Measurements from ENCODE around the gene SKA2. TPM values are rescaled to one million over a fixed set of nuclear protein-coding genes. Genes with fewer than 3 reads are reported as not detected.
"Not testable (repeated sequence)": the region's sequence is repeated elsewhere in the genome, so short reads cannot be mapped to it uniquely, and the experiment has no call there.

The SKA2 gene
- total RNA-seq, 2 donors from 2014 or later: 5.6 to 10.9 TPM

DNA sequence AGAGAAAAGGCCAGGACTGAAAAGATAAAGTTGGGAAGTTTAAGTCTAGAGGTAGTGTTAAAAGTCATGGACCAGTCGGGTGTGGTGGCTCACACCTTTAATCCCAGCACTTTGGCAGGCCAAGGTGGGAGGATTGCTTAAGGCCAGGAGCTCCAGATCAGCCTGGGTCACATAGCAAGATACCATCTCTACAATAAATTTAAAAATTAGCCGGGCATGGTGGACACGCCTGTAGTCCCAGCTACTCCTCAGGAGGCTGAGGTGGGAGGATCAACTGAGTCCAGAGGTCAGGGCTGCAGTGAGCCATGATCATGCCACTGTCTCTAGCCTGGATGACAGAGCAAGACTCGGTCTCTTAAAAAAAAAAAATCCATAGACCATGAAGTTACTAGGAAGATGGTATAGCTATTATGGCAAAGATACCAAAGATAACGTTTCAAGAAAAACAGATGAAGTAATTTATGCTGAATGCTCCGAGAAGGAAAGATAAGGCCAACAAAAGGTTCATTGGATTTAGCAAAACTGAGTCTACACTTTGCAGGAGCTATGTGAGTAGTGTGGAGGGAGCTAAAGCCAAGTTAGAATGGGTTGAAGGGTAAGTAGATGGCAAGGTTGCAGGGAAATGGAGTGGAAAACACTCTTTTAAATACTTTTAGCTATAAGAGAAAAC is 60.0 kb downstream of the SKA2 start:
- TF ChIP-seq POLR2A (IDR thresholded peaks at IDR 0.05): no peak
- TF ChIP-seq, protein P1, sequence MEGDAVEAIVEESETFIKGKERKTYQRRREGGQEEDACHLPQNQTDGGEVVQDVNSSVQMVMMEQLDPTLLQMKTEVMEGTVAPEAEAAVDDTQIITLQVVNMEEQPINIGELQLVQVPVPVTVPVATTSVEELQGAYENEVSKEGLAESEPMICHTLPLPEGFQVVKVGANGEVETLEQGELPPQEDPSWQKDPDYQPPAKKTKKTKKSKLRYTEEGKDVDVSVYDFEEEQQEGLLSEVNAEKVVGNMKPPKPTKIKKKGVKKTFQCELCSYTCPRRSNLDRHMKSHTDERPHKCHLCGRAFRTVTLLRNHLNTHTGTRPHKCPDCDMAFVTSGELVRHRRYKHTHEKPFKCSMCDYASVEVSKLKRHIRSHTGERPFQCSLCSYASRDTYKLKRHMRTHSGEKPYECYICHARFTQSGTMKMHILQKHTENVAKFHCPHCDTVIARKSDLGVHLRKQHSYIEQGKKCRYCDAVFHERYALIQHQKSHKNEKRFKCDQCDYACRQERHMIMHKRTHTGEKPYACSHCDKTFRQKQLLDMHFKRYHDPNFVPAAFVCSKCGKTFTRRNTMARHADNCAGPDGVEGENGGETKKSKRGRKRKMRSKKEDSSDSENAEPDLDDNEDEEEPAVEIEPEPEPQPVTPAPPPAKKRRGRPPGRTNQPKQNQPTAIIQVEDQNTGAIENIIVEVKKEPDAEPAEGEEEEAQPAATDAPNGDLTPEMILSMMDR (IDR thresholded peaks at IDR 0.05): no peak
- H3K27ac ChIP-seq: no peak overlapping the region
- intact Hi-C loops (cut with DNase I): no loop called here
- no peaks in the 10 kb centered on the region for H3K9me3 ChIP-seq
- no peak for ATAC-seq
- peaks cover 7% of the 10 kb centered on the region for H3K4me1 ChIP-seq
- no peak for DNase-seq
- H3K4me3 ChIP-seq: no peak overlapping the region
- H3K36me3 ChIP-seq (replicated peaks in 1 of 2; ENCODE audit: insufficient read depth in 1 of 2, low read depth in 2 of 2): no peaks in the 10 kb centered on the region
- H3K27me3 ChIP-seq: no peaks in the 10 kb centered on the region
- WGBS, 2 donors: 83 to 86% methylated on average over 6 of the region's 6 CpGs

DNA sequence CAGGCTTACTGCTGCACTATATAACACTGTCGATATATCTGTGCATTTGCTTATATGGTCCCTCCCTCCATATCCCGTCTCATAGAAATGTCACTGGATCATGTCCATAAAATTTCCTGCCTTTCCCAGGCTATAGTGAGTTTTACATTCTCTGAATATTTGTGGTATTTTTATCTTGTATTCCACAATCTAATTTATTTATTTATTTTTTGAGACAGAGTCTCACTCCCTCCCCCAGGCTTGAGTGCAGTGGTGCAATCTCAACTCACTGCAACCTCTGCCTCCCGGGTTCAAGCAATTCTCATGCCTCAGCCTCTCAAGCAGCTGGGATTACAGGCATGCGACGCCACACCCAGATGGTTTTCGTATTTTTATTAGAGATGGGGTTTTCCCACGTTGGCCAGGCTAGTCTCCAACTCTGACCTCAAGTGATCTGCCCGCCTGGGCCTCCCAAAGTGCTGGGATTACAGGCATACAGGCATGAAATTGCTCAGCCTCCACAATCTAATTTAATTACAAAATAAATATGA is 61.2 kb downstream of the SKA2 start:
- 60 to 66% methylated on average over 8 of the region's 8 CpGs for WGBS, 2 donors
- H3K4me3 ChIP-seq: no peak overlapping the region

DNA sequence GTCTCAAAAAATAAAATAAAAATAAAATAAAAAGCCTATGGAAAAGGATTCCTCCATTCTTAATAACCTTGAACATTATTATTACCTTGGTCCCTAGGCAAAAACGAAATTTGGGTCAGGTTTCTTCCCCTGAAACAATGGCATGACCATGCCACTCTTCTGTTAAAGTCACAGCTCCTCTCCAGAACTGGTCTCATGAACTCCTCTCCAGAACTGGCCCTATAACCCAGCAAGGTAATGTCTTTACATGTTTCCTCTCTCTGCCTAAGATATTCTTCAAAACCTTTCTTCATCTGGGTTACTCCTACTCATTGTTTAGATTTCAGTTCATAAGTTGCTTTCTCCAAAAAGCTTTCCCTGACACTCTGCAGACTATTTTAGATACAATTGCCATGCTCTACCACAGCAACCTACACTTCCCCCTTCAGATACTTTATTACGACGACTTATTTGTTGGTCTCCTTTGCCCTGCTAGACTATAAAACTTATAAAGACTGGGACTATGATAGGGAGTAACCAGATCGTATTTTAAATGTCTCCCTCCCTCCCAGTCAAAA is 61.8 kb downstream of the SKA2 start:
- H3K36me3 ChIP-seq (replicated peaks in 1 of 2; ENCODE audit: insufficient read depth in 1 of 2, low read depth in 2 of 2): peaks cover 0 to 2% of the 10 kb centered on the region in 2 donors
- intact Hi-C loops (cut with DNase I): no loop called here
- TF ChIP-seq POLR2A (IDR thresholded peaks at IDR 0.05): no peak
- ATAC-seq (no peak), DNase-seq (no peak)
- H3K4me3 ChIP-seq: no peak overlapping the region
- H3K9me3 ChIP-seq: no peaks in the 10 kb centered on the region
- WGBS, 2 donors: 54 to 67% methylated on average over 4 of the region's 4 CpGs
- H3K27ac ChIP-seq: peak overlapping the region in 2 of 4 donors; percentile 44 to 53
- H3K4me1 ChIP-seq: peaks cover 7% of the 10 kb centered on the region
- H3K27me3 ChIP-seq: no peaks in the 10 kb centered on the region

More for the DNA sequence above, 61.2 kb downstream of the SKA2 start:
- Histone ChIP-seq H3K4me1 (peaks cover 7% of the 10 kb centered on the region), H3K27me3 (no peaks in the 10 kb centered on the region), H3K9me3 (no peaks in the 10 kb centered on the region), H3K27ac (peak overlapping the region in 3 of 4 donors; percentile 4 to 53 (median 44)), H3K36me3 (replicated peaks in 1 of 2; ENCODE audit: insufficient read depth in 1 of 2, low read depth in 2 of 2) (peaks cover 0 to 2% of the 10 kb centered on the region in 2 donors)
- TF ChIP-seq, protein P1 (IDR thresholded peaks at IDR 0.05): no peak
- TF ChIP-seq POLR2A (IDR thresholded peaks at IDR 0.05): no peak
- peak; percentile 14 to 37 (median 25) for DNase-seq
- ATAC-seq: peak; percentile 45
- intact Hi-C loops (cut with DNase I): no loop called here

GRCh38 chr17:59090593-59090992 is 64.4 kb downstream of the SKA2 start:
- H3K9me3 ChIP-seq; H3K27me3 ChIP-seq; H3K4me3 ChIP-seq; H3K36me3 ChIP-seq (replicated peaks in 1 of 2; ENCODE audit: insufficient read depth in 1 of 2, low read depth in 2 of 2); ATAC-seq; DNase-seq; H3K27ac ChIP-seq; intact Hi-C loops (cut with DNase I); H3K4me1 ChIP-seq: not testable (repeated sequence)
- WGBS, 2 donors: 92 to 93% methylated on average over 12 of the region's 12 CpGs

- H3K4me1 ChIP-seq: no peaks in the 10 kb centered on the region
- no peak overlapping the region for H3K4me3 ChIP-seq
- no peaks in the 10 kb centered on the region for H3K27me3 ChIP-seq
- no peak for TF ChIP-seq POLR2A (IDR thresholded peaks at IDR 0.05)
- TF ChIP-seq, protein P1 (IDR thresholded peaks at IDR 0.05): no peak
- no peak overlapping the region for H3K27ac ChIP-seq
- DNase-seq (no peak), ATAC-seq (no peak)
- 90 to 94% methylated on average over 4 of the region's 4 CpGs for whole genome bisulfite sequencing, 2 donors
- H3K9me3 ChIP-seq: no peaks in the 10 kb centered on the region
- intact Hi-C loops (cut with DNase I): no loop called here
- H3K36me3 ChIP-seq (replicated peaks in 1 of 2; ENCODE audit: insufficient read depth in 1 of 2, low read depth in 2 of 2): peaks cover 0 to 5% of the 10 kb centered on the region in 2 donors
Measured at GRCh38 chr17:59084154-59084553, 70.8 kb downstream of the SKA2 start.
